Non-pigmented ciliary epithelial cell (primary cell): ENCODE results near the gene KRT4.
"Not testable (repeated sequence)": the region's sequence is repeated elsewhere in the genome, so short reads cannot be mapped to it uniquely, and the experiment has no call there.

Source experiments
- DNase-seq: peaks from one replicate; pipeline ENCODE4 v3.0.0-alpha.2; 2010; ENCODE audit warnings: low read depth

Gene KRT4

DNA sequence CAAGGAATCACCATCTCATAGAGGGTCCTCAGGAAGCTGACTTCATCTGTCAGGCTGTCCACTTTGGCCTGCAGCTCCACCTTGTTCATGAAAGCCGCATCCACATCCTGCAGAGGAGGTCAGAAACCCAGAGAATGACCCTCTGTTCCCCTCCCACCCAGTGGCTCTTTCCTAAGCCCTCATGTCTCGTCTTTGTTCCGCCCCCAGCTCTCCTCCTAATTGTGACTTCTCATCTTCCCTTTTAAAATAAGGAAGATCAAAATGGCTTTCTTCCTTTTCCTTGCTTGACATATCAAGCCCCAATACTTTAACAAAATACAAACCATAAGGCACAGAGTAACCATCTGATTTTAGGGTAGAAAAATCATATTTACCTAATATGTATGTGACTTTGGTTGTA lies 41.1 kb downstream of the KRT4 start:
- no peak for DNase-seq

DNA sequence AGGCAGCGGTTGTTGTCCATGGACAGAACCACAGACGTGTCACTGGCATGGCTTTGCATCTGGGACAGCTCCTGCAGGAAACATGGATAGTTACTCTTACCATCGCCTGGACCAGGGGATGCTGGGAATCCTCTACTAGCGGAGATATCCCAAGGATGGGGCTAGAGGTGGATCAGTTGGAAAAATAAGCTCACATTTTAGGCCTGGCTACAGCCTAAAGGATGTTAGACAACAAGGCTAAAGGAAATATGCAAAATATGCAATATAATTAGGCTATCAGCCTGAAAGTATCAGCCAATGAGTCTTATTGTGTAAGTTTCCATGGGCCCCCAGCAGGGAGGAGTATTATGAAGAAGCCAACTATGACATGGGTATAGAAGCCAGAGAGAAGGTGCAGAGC lies 41.7 kb downstream of the KRT4 start:
- DNase-seq: no peak

DNA sequence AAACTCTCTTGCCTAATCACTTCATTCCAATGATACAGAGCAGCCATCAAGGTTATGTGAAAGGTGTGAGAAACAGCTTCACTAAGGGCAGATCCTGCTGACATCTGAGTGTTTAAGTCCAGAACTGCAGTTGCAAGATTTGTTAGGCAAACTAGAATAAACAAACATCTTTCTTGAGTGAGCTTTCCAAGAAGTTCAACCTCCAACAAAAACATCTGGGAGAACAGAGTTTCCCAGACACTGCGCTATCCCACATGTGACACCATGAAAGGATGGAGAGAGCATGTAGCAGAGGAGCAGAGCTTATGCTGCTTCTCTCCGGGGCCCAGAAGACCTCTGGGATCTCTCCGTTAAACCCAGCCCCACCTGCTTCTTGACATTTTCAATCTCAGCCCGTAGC lies 42.4 kb downstream of the KRT4 start:
- DNase-seq: no peak

DNA sequence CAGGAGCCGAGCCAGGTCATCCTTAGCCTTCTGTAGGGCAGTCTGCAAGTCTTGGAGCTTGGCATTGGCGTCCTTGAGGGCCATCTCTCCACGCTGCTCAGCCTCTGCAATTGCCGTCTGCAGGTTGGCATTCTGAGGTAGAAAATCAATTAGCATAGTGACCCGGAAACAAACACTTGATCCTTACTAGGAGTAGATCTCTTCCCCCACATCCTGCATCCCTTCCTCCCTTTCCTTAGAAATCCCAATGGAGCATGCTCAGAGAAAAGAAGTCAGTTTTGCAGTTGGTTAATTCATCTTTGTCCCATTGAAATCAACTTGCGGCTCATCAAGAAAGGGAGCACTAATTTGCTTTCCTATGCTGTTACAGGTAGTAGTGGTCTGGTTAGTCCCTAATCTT lies 42.8 kb downstream of the KRT4 start:
- no peak for DNase-seq

DNA sequence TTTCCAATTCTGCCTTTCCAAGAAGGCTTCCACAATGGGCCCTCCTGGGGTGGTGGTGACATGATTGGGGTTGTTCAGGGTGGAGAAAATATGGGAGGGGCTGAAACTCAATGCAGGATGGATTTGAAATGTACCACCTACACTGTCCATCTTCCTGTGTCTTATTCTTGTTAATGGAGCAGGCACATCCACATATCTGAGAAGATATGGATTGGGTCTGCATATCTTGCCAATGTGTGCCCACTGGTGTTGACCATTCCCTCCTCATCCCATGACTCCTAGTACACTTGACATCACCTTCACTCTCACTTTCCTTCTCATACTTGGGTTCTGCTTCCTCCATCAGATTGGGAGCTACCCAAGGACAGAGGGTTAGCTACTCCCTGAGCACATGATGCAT lies 44.0 kb downstream of the KRT4 start:
- no peak for DNase-seq

DNA sequence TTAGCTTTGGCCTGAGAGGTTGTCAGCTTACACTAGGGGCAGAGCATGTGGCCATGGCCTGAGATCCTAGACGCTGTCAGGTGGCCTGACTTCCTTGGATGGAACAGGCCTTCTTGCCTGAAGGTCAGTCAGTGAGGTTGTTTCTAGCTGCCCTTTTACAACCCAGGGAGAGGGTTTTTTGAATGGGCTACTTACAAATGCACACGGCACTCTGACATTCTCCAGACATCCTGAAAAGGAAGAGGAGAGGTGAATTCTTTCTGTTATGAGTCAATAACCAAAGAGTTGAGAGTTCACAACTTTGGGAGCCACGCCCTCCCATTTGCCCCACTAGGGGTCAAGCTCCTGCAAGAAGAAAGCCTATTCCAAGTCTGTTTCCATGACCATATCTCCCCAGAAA lies 44.6 kb downstream of the KRT4 start:
- DNase-seq: no peak

DNA sequence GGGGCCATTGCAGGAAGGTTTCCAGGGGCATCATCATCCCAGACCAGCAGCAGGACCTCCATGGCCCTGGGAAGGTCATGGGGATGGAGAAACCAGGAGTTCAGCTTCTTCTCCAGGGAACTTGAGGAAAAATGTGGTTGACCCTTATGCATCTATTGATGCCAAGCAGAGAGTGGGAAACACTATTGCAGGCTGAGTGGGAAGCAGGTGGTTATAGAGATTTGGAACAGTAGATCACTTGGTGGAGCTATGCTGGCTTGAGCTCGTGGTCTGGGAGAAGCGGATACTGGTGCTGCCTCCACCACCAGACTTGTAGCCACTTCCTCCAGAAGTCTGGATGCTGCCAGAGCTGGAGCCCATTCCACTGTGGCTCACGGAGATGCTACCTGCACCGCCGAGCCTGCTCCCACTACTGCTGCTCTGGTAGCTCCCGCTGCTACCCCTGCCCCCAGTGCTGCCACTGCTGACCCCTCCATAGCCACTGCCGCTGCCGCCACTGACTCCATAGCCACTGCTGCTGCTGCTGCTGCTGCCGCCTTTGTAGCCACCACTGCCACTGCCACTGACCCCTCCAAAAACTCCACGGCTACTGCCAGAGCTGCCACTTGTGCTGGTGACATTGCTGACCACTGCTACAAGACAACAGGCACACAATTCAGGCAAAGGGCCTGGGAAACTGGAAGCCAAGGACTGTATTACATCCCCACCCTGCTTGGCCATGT lies 45.3 kb downstream of the KRT4 start:
- no peak for DNase-seq

GRCh38 chr12:52767427-52767826 lies 46.5 kb downstream of the KRT4 start:
- no peak for DNase-seq

- DNase-seq: no peak
These were observed 46.9 kb downstream of the KRT4 start for GRCh38 chr12:52767020-52767379.

DNA sequence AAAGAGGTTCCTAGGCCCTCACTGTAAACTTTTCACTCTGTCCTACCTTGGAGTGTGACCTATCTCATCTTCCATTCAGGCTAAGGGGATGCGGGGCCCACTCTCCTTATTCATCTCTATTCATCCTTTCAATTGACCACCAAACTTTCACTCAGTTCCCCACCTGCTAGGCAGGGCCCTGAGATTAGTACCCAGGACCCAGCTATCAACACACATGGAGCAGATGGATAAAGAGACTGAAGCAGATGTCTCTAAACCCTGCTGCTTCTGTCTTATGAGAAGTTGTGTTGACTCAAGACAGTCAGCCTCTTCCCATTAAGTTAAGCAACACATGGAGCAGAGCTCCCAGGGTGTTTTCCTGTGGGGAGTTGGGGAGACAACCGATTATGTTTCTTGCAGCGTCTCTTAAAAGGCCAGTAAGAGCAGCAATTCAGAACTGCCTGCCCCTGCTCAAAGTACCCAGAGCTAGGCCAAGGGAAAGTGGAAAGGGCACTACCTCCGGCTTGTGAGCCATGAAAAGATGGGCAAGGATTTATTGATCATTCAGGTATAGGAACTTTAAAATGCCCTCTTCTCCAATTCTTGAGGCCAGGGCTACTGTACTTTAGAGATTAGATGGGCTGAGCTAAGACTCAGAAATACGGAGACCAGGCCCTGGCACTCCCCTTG lies 47.4 kb downstream of the KRT4 start:
- no peak for DNase-seq

- no peak for DNase-seq
These were observed 48.2 kb downstream of the KRT4 start for GRCh38 chr12:52765702-52766101.

- no peak for DNase-seq
These were observed 49.9 kb downstream of the KRT4 start for GRCh38 chr12:52763991-52764390.

GRCh38 chr12:52763036-52763659 lies 50.8 kb downstream of the KRT4 start:
- no peak for DNase-seq

GRCh38 chr12:52761802-52762201 lies 52.1 kb downstream of the KRT4 start:
- no peak for DNase-seq

DNA sequence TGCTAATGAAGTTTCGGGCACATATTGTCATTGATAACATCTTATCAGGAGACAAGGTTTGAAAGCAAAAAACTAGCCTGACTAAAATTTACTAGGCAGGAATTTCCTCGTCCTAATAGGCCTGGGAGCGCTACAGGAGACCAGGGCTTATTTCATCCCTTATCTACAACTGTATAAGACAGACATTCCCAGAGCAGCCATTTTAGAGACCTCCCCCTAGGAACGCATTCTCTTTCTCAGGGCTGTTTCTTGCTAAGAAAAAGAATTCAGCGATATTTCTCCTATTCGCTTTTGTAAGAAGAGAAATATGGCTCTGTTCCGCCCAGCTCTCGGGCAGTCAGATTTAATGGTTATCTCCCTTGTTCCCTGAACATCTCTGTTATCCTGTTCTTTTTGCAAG lies 52.7 kb downstream of the KRT4 start:
- DNase-seq: not testable (repeated sequence)

- no peak for DNase-seq
These were observed 53.3 kb downstream of the KRT4 start for GRCh38 chr12:52760623-52761022.

- DNase-seq: no peak
These were observed 54.2 kb downstream of the KRT4 start for GRCh38 chr12:52759695-52760094.

DNA sequence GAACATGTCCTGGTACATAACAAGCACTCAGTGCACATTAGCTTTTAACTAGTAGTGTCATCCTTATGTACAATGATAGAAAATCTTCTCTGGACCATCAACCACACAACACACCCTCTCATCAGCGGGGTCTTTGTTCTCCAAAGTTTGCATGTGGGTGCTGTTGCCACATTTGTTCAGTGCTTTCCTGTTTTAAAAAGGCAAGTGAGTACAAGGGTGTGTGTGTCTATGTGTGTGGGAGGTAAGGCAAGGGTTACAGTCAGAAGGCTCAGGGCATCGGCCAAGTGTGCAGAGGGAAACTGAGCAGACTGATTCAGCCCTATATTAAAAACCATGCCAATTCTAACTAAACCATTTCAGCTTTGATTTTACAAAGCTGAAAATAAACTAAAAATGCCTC lies 54.7 kb downstream of the KRT4 start:
- no peak for DNase-seq

- no peak for DNase-seq
These were observed 56.3 kb downstream of the KRT4 start for GRCh38 chr12:52757449-52758176.
